Endothelial cell of umbilical vein (primary cell): ENCODE data around the gene FGF12. TPM values are rescaled to one million over a fixed set of nuclear protein-coding genes. Genes with fewer than 3 reads are reported as not detected.

ENCODE experiments used
- BruUV-seq: library from RNA; stranded (reverse); fragments of 400-500 nt; replicated peaks from 2 replicates; lab custom pipeline; 2021; lab: Mats Ljungman, UMichigan
- CTCF ChIA-PET: fragments of 300-600, 350-600 bp; sonication (Branson Sonifier 250); formaldehyde crosslinking; loops from one replicate; lab custom pipeline; 2021; ENCODE audit warnings: antibody characterized with exemption, inconsistent platforms; lab: Charles Lee
- POLR2A ChIA-PET: fragments of 300-600, 350-600 bp; sonication (Branson Sonifier 250); formaldehyde crosslinking; loops from one replicate; lab custom pipeline; 2021; ENCODE audit warnings: antibody characterized with exemption, inconsistent platforms; lab: Charles Lee
- DNase-seq: peaks from one replicate; pipeline ENCODE4 v3.0.0-alpha.2; 2011; ENCODE audit warnings: low read depth, low spot score
- FAIRE-seq: peaks from 2 replicates; lab custom pipeline; 2011; peaks lifted over from hg19 to GRCh38; lab: Jason Lieb, UNC
- H2AFZ ChIP-seq: 2 replicates; pipeline ENCODE4 v1.6.0; 2012; ENCODE audit warnings: low read depth, low read length, control low read depth, inconsistent platforms
- H3K27ac ChIP-seq: 2 replicates; pipeline ENCODE4 v1.5.1; 2011; ENCODE audit warnings: low read depth, mild to moderate bottlenecking, control low read depth, low read length, moderate library complexity; ENCODE audit not compliant: insufficient read depth
- H3K27me3 ChIP-seq, 2 experiments: 2 replicates each; pipeline versions ENCODE4 v1.6.0 to v1.6.1; 2011; ENCODE audit warnings: low read length in 2 of 2, mixed read lengths in 1 of 2; ENCODE audit not compliant: control insufficient read depth in 2 of 2, insufficient read depth in 2 of 2
- H3K36me3 ChIP-seq, 2 experiments: 2 replicates in 1 of 2; 3 replicates in 1 of 2; pipeline ENCODE4 v1.5.1; 2011; ENCODE audit warnings: low read length in 2 of 2, mild to moderate bottlenecking in 1 of 2, moderate library complexity in 1 of 2; ENCODE audit not compliant: control insufficient read depth in 2 of 2, insufficient read depth in 2 of 2; ENCODE audit errors: extremely low read depth in 1 of 2
- H3K4me1 ChIP-seq: 3 replicates; pipeline ENCODE4 v1.5.1; 2011; ENCODE audit warnings: mild to moderate bottlenecking, low read length; ENCODE audit not compliant: control insufficient read depth, insufficient read depth; ENCODE audit errors: extremely low read depth
- H3K4me2 ChIP-seq: 2 replicates; pipeline ENCODE4 v1.6.1; 2011; ENCODE audit warnings: low read length, control low read depth, mixed read lengths; ENCODE audit not compliant: insufficient read depth
- H3K4me3 ChIP-seq, 3 experiments: fragments of 200-600 bp in 1 of 3; sonication (generic), shearing (Covaris generic) in 1 of 3; replicated peaks in 1 of 3; 2 replicates each; pipeline ENCODE4 v1.5.1; 2011 to 2016; ENCODE audit warnings: control low read depth in 3 of 3, low read length in 3 of 3, mild to moderate bottlenecking in 2 of 3, inconsistent platforms in 1 of 3, low read depth in 1 of 3, moderate library complexity in 1 of 3; ENCODE audit not compliant: insufficient read depth in 1 of 3
- H3K79me2 ChIP-seq: 2 replicates; pipeline ENCODE4 v1.6.0; 2012; ENCODE audit warnings: low read length, inconsistent platforms; ENCODE audit not compliant: control insufficient read depth, insufficient read depth
- H3K9ac ChIP-seq: replicated peaks from 2 replicates; pipeline ENCODE3; 2011; ENCODE audit warnings: low read length, control low read depth; ENCODE audit not compliant: insufficient read depth; ENCODE audit errors: extremely low read depth
- H3K9me1 ChIP-seq: replicated peaks from 3 replicates; pipeline ENCODE4 v1.6.0; 2011; ENCODE audit warnings: mild to moderate bottlenecking, low read length; ENCODE audit not compliant: control insufficient read depth, insufficient read depth; ENCODE audit errors: extremely low read depth
- H3K9me3 ChIP-seq: replicated peaks from 2 replicates; pipeline ENCODE4 v1.5.1; 2012; ENCODE audit warnings: low read length, inconsistent platforms; ENCODE audit not compliant: control insufficient read depth, insufficient read depth
- H4K20me1 ChIP-seq: replicated peaks from 2 replicates; pipeline ENCODE3; 2011; ENCODE audit warnings: mild to moderate bottlenecking, low read length; ENCODE audit not compliant: control insufficient read depth, insufficient read depth; ENCODE audit errors: extremely low read depth
- EZH2 ChIP-seq: IDR thresholded peaks from 2 replicates; pipeline ENCODE4 v1.6.1; 2012; ENCODE audit warnings: borderline replicate concordance, low read depth, mild to moderate bottlenecking, moderate library complexity, low read length, inconsistent platforms; ENCODE audit not compliant: severe bottlenecking
- FOS ChIP-seq: IDR thresholded peaks from 2 replicates; pipeline ENCODE4 v1.6.1; 2011; ENCODE audit warnings: mild to moderate bottlenecking, low read length, moderate library complexity, borderline replicate concordance; ENCODE audit not compliant: insufficient read depth
- GATA2 ChIP-seq: IDR thresholded peaks from 2 replicates; pipeline ENCODE4 v1.7.0; 2011; ENCODE audit warnings: low read depth, mild to moderate bottlenecking, moderate library complexity, mixed read lengths, low read length; ENCODE audit not compliant: insufficient read length, insufficient read depth
- JUN ChIP-seq: IDR thresholded peaks from 2 replicates; pipeline ENCODE4 v1.6.1; 2011; ENCODE audit warnings: borderline replicate concordance, low read depth; ENCODE audit not compliant: insufficient read length, insufficient read depth
- MYC ChIP-seq: IDR thresholded peaks from one replicate; pipeline ENCODE4 v1.6.1; 2011; ENCODE audit warnings: mild to moderate bottlenecking, low read depth, low read length
- dilution Hi-C: fragments of 300-500 bp; cut with MboI; formaldehyde crosslinking; loops from one replicate; pipeline ENCODE4 v1.15.0; 2019; ENCODE audit warnings: low sequenced_read_pairs; ENCODE audit not compliant: extremely low pct_ligation_motif_present
- intact Hi-C: fragments of 100-400 bp; cut with micrococcal nuclease; formaldehyde crosslinking; loops from one replicate; pipeline ENCODE4 v1.10.0; 2022
- polyA plus RNA-seq, 4 experiments: library from polyadenylated mRNA; depleted of rRNA in 3 of 4; stranded (reverse) in 3 of 4; unstranded in 1 of 4; fragments of >200 nt; gene quantifications; 2 replicates each; pipeline versions ENCODE4 v1.2.1 to v1.2.3, GENCODE V29; 2011 to 2012; ENCODE audit warnings: missing spikeins in 1 of 4
- total RNA-seq: library from RNA; stranded (reverse); gene quantifications from 2 replicates; pipeline ENCODE4 v1.2.3, GENCODE V29; 2021
- TF ChIP-seq, protein P1 (sequence below), 2 donors: IDR thresholded peaks; 1 replicate in 1 of 2; 2 replicates in 1 of 2; pipeline ENCODE4 v1.5.1; 2011; ENCODE audit warnings: low read length in 2 of 2, mild to moderate bottlenecking in 2 of 2, moderate library complexity in 2 of 2, control low read depth in 1 of 2, inconsistent platforms in 1 of 2, low read depth in 1 of 2; ENCODE audit not compliant: insufficient read depth in 1 of 2; ENCODE audit errors: extremely low read depth in 1 of 2

FGF12 gene
- total and polyA plus RNA-seq, 2 donors (not counting 3 experiments of a cell fraction or from before 2014, with no cell fraction given) = 0.72 to 2.5 TPM

DNA sequence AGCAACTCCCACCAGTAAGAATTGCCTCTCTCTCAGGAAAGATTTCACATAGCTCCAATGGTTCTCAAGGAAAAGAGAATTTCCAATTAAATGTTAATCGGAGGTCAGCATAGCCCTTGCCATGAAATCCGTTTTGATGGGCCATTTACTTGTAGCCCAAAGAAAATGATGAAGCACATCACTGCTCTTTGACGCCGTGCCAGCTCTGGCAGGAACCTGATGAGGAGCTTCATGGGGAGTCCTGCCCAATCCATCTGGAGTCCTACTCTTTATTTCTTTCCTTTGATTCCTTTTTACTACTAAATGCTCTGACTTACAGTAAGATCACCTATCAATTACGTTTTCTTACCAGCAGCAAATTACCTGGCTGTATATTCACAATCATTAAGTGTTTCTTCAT lies 84.7 kb downstream of the FGF12 start:
- CTCF ChIA-PET = no interaction called here
- FAIRE-seq = no peak
- dilution Hi-C loops (no loop called here), intact Hi-C loops (no loop called here)
- no peaks in the 10 kb centered on the region for H4K20me1 ChIP-seq
- no TSS peak for BruUV-seq
- TF ChIP-seq EZH2 (no peak), FOS (no peak)
- H3K9me3 ChIP-seq = no peaks in the 10 kb centered on the region
- DNase-seq = no peak
- H3K36me3 ChIP-seq = no peaks in the 10 kb centered on the region
- no peaks in the 10 kb centered on the region for H3K4me1 ChIP-seq
- H3K4me2 ChIP-seq = no peak overlapping the region
- no peaks in the 10 kb centered on the region for H3K79me2 ChIP-seq
- POLR2A ChIA-PET = no interaction called here
- no peak overlapping the region for H3K9ac ChIP-seq
- H2AFZ ChIP-seq = no peak overlapping the region
- no peaks in the 10 kb centered on the region for H3K27me3 ChIP-seq
- no peak overlapping the region for H3K4me3 ChIP-seq
- no peak overlapping the region for H3K27ac ChIP-seq
- H3K9me1 ChIP-seq = no peaks in the 10 kb centered on the region

DNA sequence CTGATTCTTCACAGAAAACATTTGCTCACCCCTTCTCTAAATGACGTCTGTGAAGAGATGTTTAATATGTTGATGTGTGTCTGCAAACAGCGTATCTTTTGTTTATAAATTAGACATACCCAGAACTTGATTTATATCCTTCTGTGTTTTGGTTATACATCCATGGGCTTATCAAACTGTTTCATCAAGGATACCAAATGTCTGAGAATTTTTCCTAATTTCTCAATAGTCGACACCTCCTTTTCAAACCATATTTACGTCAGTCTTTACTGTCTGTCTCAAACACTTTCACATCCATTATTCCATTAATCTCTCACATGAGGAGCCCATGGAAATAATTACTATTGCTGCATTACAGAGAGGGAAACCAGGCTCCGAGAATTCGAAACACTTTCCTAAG lies 85.4 kb downstream of the FGF12 start:
- FAIRE-seq = no peak
- H3K79me2 ChIP-seq = no peaks in the 10 kb centered on the region
- no peaks in the 10 kb centered on the region for H3K4me1 ChIP-seq
- ChIA-PET POLR2A (no interaction called here), CTCF (no interaction called here)
- H3K9me1 ChIP-seq = no peaks in the 10 kb centered on the region
- H3K4me2 ChIP-seq = no peak overlapping the region
- TF ChIP-seq, protein P1, sequence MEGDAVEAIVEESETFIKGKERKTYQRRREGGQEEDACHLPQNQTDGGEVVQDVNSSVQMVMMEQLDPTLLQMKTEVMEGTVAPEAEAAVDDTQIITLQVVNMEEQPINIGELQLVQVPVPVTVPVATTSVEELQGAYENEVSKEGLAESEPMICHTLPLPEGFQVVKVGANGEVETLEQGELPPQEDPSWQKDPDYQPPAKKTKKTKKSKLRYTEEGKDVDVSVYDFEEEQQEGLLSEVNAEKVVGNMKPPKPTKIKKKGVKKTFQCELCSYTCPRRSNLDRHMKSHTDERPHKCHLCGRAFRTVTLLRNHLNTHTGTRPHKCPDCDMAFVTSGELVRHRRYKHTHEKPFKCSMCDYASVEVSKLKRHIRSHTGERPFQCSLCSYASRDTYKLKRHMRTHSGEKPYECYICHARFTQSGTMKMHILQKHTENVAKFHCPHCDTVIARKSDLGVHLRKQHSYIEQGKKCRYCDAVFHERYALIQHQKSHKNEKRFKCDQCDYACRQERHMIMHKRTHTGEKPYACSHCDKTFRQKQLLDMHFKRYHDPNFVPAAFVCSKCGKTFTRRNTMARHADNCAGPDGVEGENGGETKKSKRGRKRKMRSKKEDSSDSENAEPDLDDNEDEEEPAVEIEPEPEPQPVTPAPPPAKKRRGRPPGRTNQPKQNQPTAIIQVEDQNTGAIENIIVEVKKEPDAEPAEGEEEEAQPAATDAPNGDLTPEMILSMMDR (IDR thresholded peaks at IDR 0.05; ENCODE audit: extremely low read depth in 1 of 2, insufficient read depth in 1 of 2, low read depth in 1 of 2, low read length in 2 of 2) = no peak
- TF ChIP-seq JUN (no peak), GATA2 (no peak), MYC (no peak)
- no TSS peak for BruUV-seq
- H3K9ac ChIP-seq = no peak overlapping the region
- H3K9me3 ChIP-seq = no peaks in the 10 kb centered on the region
- H4K20me1 ChIP-seq = no peaks in the 10 kb centered on the region
- intact Hi-C loops = no loop called here
- H3K27me3 ChIP-seq = no peaks in the 10 kb centered on the region
- dilution Hi-C loops = no loop called here
- H3K4me3 ChIP-seq = no peak overlapping the region
- H3K27ac ChIP-seq = no peak overlapping the region
- no peak for DNase-seq
- H2AFZ ChIP-seq = no peak overlapping the region
- H3K36me3 ChIP-seq = no peaks in the 10 kb centered on the region
